ENCODE measurements around the gene RDX. TPM values are rescaled to one million over a fixed set of nuclear protein-coding genes. Genes with fewer than 3 reads are reported as not detected.

The RDX gene
- total RNA-seq, 1 donor from 2014 or later, result 132 TPM

DNA sequence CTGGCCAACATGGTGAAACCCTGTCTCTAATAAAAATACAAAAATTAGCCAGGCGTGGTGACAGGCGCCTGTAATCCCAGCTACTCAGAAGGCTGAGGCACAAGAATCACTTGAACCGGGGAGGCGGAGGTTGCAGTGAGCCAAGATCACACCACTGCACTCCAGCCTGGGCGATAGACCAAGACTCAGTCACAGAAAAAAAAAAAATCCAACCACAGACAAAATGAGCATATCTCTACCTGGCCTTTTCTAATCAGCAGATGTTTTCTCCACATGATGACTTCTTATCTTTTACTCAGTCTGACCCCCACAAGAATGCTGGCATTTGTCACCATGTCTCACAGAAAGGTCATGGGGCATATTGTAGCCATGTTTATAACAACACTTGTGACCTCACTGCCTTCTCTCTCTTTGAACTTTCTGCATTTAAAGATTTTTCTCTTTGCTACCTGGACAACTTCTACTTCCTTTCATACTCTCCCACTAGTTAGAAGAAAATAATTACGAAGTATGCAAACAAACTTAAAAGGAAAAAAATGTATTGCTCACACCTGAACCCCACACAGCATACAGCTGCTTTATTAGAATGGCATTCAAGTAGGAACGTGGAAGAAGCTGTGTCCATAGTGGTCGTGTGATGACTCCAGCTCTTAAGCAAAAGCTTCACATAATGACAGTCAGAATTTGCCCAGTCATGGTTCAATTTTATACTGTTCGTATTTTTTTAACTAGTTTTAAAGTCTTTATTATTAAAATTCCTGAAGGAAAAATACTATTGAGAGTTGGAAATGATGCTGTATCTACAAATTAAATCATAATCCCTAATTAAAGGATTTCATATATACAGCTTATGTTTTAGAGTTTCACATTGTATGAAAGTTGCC lies 137.9 kb downstream of the RDX start:
- no peaks in the 10 kb centered on the region for H3K27me3 Mint-ChIP-seq (ENCODE audit: low read depth, unreplicated experiment)
- Histone ChIP-seq H3K27ac (ENCODE audit: low read depth, low read length) (no peak overlapping the region), H3K9ac (ENCODE audit: low read length) (no peak overlapping the region), H3K4me2 (ENCODE audit: low read length) (no peak overlapping the region), H3K4me1 (ENCODE audit: insufficient read depth, low read length) (no peaks in the 10 kb centered on the region), H2AFZ (ENCODE audit: low read depth, low read length) (no peak overlapping the region), H3K4me3 (ENCODE audit: insufficient read depth, low read depth, low read length) (no peak overlapping the region), H3K36me3 (ENCODE audit: insufficient read depth, low read length) (peaks cover 3% of the 10 kb centered on the region), H4K20me1 (ENCODE audit: insufficient read depth, low read length) (no peaks in the 10 kb centered on the region), H3K9me3 (ENCODE audit: insufficient read depth, low read depth, low read length) (no peaks in the 10 kb centered on the region), H3K27me3 (ENCODE audit: insufficient read depth, low read length) (no peaks in the 10 kb centered on the region), H3K79me2 (ENCODE audit: insufficient read depth, low read length) (no peaks in the 10 kb centered on the region)
- DNase-seq (ENCODE audit: low read depth) (no peak), FAIRE-seq (no peak)
- no peak overlapping the region for H3K27ac Mint-ChIP-seq (ENCODE audit: unreplicated experiment)
- TF ChIP-seq, protein P1, sequence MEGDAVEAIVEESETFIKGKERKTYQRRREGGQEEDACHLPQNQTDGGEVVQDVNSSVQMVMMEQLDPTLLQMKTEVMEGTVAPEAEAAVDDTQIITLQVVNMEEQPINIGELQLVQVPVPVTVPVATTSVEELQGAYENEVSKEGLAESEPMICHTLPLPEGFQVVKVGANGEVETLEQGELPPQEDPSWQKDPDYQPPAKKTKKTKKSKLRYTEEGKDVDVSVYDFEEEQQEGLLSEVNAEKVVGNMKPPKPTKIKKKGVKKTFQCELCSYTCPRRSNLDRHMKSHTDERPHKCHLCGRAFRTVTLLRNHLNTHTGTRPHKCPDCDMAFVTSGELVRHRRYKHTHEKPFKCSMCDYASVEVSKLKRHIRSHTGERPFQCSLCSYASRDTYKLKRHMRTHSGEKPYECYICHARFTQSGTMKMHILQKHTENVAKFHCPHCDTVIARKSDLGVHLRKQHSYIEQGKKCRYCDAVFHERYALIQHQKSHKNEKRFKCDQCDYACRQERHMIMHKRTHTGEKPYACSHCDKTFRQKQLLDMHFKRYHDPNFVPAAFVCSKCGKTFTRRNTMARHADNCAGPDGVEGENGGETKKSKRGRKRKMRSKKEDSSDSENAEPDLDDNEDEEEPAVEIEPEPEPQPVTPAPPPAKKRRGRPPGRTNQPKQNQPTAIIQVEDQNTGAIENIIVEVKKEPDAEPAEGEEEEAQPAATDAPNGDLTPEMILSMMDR (IDR thresholded peaks at IDR 0.05; ENCODE audit: insufficient read depth, low read depth, low read length), result no peak
- TF ChIP-seq EZH2 (IDR thresholded peaks at IDR 0.05; ENCODE audit: insufficient read depth, low read length), result no peak
- peaks cover 4% of the 10 kb centered on the region for H3K36me3 Mint-ChIP-seq (ENCODE audit: low read depth, unreplicated experiment)
- H3K9me3 Mint-ChIP-seq (ENCODE audit: unreplicated experiment), result no peaks in the 10 kb centered on the region
- H3K4me1 Mint-ChIP-seq (ENCODE audit: low read depth, unreplicated experiment), result peaks cover 2% of the 10 kb centered on the region
- H3K4me3 Mint-ChIP-seq (ENCODE audit: unreplicated experiment), result no peak overlapping the region

DNA sequence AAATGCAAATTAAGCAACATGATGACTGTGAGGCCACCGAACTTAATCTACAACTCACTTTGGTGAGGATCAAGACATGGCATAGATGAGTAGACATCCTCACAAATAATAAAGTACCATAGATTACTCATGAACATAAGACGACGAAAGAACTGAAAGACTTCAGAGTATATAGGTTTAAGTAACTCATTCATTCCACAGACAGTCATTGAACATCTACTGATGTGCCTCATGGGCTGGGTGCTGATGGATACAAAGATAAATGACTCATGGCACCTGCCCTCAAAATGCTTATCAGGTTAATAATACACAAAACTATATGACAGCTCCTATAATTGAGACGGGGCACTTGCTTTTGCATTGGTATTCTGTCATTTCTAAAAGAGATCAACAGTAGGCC lies 139.9 kb downstream of the RDX start:
- H3K4me3 Mint-ChIP-seq (ENCODE audit: unreplicated experiment), result no peak overlapping the region
- H3K36me3 Mint-ChIP-seq (ENCODE audit: low read depth, unreplicated experiment), result peaks cover 2% of the 10 kb centered on the region
- TF ChIP-seq, protein P1 (IDR thresholded peaks at IDR 0.05; ENCODE audit: insufficient read depth, low read depth, low read length), result no peak
- no peak for TF ChIP-seq EZH2 (IDR thresholded peaks at IDR 0.05; ENCODE audit: insufficient read depth, low read length)
- Histone ChIP-seq H3K4me3 (ENCODE audit: insufficient read depth, low read depth, low read length) (no peak overlapping the region), H3K4me2 (ENCODE audit: low read length) (no peak overlapping the region), H3K9me3 (ENCODE audit: insufficient read depth, low read depth, low read length) (no peaks in the 10 kb centered on the region), H3K36me3 (ENCODE audit: insufficient read depth, low read length) (peaks cover 3% of the 10 kb centered on the region), H3K4me1 (ENCODE audit: insufficient read depth, low read length) (no peaks in the 10 kb centered on the region), H4K20me1 (ENCODE audit: insufficient read depth, low read length) (no peaks in the 10 kb centered on the region), H3K9ac (ENCODE audit: low read length) (no peak overlapping the region), H3K27me3 (ENCODE audit: insufficient read depth, low read length) (no peaks in the 10 kb centered on the region), H2AFZ (ENCODE audit: low read depth, low read length) (no peak overlapping the region), H3K79me2 (ENCODE audit: insufficient read depth, low read length) (no peaks in the 10 kb centered on the region), H3K27ac (ENCODE audit: low read depth, low read length) (no peak overlapping the region)
- peaks cover 4% of the 10 kb centered on the region for H3K4me1 Mint-ChIP-seq (ENCODE audit: low read depth, unreplicated experiment)
- H3K27ac Mint-ChIP-seq (ENCODE audit: unreplicated experiment), result no peak overlapping the region
- no peaks in the 10 kb centered on the region for H3K9me3 Mint-ChIP-seq (ENCODE audit: unreplicated experiment)
- no peaks in the 10 kb centered on the region for H3K27me3 Mint-ChIP-seq (ENCODE audit: low read depth, unreplicated experiment)
- DNase-seq (ENCODE audit: low read depth) (no peak), FAIRE-seq (no peak)

DNA sequence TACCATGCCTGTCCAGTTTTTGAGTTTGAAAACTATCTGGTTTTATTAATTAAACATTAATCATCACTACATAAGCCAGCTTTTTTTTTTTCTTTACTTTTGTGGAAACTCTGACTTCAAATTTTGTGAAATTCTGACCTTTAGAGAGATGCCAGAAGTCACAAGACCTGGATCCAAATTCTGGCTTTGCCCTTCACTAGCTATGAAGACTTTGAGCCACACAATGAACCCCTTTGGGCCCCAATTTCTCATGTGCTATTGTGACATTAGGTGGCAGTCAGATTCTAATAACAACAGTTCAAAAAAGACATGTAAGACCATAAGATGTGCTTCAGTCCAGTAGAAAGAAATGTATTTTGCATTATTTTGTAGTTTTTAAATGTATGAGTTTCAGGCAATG lies 142.9 kb downstream of the RDX start:
- H3K4me3 ChIP-seq (ENCODE audit: insufficient read depth, low read depth, low read length), result no peak overlapping the region
- no peak overlapping the region for H3K4me3 Mint-ChIP-seq (ENCODE audit: unreplicated experiment)
- no peaks in the 10 kb centered on the region for H3K27me3 Mint-ChIP-seq (ENCODE audit: low read depth, unreplicated experiment)
- peaks cover 12% of the 10 kb centered on the region for H3K4me1 Mint-ChIP-seq (ENCODE audit: low read depth, unreplicated experiment)
- H3K36me3 Mint-ChIP-seq (ENCODE audit: low read depth, unreplicated experiment), result no peaks in the 10 kb centered on the region
- FAIRE-seq (no peak), DNase-seq (ENCODE audit: low read depth) (no peak)
- no peak overlapping the region for H3K9ac ChIP-seq (ENCODE audit: low read length)
- TF ChIP-seq, protein P1 (IDR thresholded peaks at IDR 0.05; ENCODE audit: insufficient read depth, low read depth, low read length), result no peak
- no peak for TF ChIP-seq EZH2 (IDR thresholded peaks at IDR 0.05; ENCODE audit: insufficient read depth, low read length)
- no peaks in the 10 kb centered on the region for H3K27me3 ChIP-seq (ENCODE audit: insufficient read depth, low read length)
- no peaks in the 10 kb centered on the region for H3K9me3 Mint-ChIP-seq (ENCODE audit: unreplicated experiment)
- H3K27ac ChIP-seq (ENCODE audit: low read depth, low read length), result no peak overlapping the region
- no peaks in the 10 kb centered on the region for H4K20me1 ChIP-seq (ENCODE audit: insufficient read depth, low read length)
- H3K9me3 ChIP-seq (ENCODE audit: insufficient read depth, low read depth, low read length), result no peaks in the 10 kb centered on the region
- no peak overlapping the region for H2AFZ ChIP-seq (ENCODE audit: low read depth, low read length)
- no peaks in the 10 kb centered on the region for H3K36me3 ChIP-seq (ENCODE audit: insufficient read depth, low read length)
- H3K4me1 ChIP-seq (ENCODE audit: insufficient read depth, low read length), result peaks cover 9% of the 10 kb centered on the region
- H3K79me2 ChIP-seq (ENCODE audit: insufficient read depth, low read length), result peaks cover 6% of the 10 kb centered on the region
- H3K27ac Mint-ChIP-seq (ENCODE audit: unreplicated experiment), result no peak overlapping the region
- H3K4me2 ChIP-seq (ENCODE audit: low read length), result no peak overlapping the region

Data from astrocyte (in vitro differentiated cells and primary cell).